Measurements from ENCODE around the gene PPP1R17.

PPP1R17 gene

GRCh38 chr7:31692871-31693270 lies 5.9 kb downstream of the PPP1R17 start:
- no peak overlapping the region for H3K4me3 ChIP-seq (ENCODE audit: low read depth, low read length)
- no peak for TF ChIP-seq CTCF (IDR thresholded peaks at IDR 0.05; ENCODE audit: low read depth, low read length, missing control alignments)
- DNase-seq (ENCODE audit: low read depth): no peak

- no peak overlapping the region for H3K4me3 ChIP-seq (ENCODE audit: low read depth, low read length)
- TF ChIP-seq CTCF (IDR thresholded peaks at IDR 0.05; ENCODE audit: low read depth, low read length, missing control alignments): no peak
- no peak for DNase-seq (ENCODE audit: low read depth)
Observed at GRCh38 chr7:31695859-31696614, 9.0 kb downstream of the PPP1R17 start.

DNA sequence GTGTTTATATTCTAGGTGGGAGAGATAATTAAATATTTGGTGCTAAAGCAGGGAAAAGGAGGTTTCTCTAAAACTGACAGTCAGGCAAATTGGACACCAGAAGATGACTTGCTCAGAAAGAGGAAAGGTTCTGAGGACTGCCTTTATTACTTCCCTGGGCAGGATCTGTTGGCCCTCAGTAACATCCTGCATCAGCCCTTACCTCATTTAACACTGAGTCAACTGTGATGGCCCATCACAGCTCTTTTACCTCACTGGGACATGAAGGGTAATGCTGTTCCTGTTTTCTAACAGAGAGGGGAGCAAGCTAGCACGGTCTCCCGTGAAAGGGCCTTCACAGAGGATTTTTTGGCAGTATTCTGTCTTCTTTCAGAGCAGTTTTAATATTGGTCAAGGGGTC lies 12.0 kb downstream of the PPP1R17 start:
- no peak for DNase-seq (ENCODE audit: low read depth)
- TF ChIP-seq CTCF (IDR thresholded peaks at IDR 0.05; ENCODE audit: low read depth, low read length, missing control alignments): no peak
- H3K4me3 ChIP-seq (ENCODE audit: low read depth, low read length): no peak overlapping the region

GRCh38 chr7:31702354-31702753 lies 15.3 kb downstream of the PPP1R17 start:
- no peak for DNase-seq (ENCODE audit: low read depth)
- no peak for TF ChIP-seq CTCF (IDR thresholded peaks at IDR 0.05; ENCODE audit: low read depth, low read length, missing control alignments)
- H3K4me3 ChIP-seq (ENCODE audit: low read depth, low read length): no peak overlapping the region

DNA sequence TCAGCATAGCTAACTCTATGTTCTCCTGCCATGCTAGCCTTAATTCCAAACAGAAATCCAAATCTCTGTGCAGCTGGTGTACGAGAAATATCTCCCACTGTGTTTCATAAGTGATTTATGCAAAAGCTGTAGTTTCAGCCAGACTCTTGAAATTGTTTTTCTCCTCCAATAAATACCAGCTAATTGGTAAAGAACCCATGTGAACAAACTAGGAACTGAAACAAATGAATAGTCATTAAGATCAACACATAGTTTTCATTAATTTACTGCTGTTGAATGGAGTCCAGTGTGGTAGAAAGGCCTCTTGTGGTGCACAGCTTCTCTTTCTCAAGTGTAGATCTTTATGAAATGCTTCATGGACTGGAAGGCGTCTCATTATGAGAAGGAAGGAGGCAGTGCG lies 18.4 kb downstream of the PPP1R17 start:
- H3K4me3 ChIP-seq (ENCODE audit: low read depth, low read length): no peak overlapping the region
- no peak for DNase-seq (ENCODE audit: low read depth)
- TF ChIP-seq CTCF (IDR thresholded peaks at IDR 0.05; ENCODE audit: low read depth, low read length, missing control alignments): no peak

DNA sequence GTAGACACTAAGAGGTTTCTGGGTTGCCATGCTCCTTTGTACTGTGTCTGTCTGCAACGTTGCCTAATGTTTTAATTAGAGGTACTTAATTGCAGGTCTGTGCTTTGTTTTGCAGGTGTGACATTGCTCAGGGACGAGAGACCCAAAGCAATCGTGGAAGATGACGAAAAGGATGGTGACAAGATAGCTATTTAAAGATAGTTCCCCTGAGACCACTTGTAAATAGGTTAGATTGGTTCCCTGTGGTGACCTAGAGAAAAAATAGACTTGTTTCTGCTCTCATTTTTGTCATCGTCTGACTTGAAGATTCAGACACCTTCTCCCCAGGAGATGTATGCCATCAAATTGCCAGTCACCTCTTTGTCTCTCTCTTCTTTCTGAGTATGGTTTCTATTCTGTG lies 20.1 kb downstream of the PPP1R17 start:
- no peak for DNase-seq (ENCODE audit: low read depth)
- TF ChIP-seq CTCF (IDR thresholded peaks at IDR 0.05; ENCODE audit: low read depth, low read length, missing control alignments): no peak
- no peak overlapping the region for H3K4me3 ChIP-seq (ENCODE audit: low read depth, low read length)

DNA sequence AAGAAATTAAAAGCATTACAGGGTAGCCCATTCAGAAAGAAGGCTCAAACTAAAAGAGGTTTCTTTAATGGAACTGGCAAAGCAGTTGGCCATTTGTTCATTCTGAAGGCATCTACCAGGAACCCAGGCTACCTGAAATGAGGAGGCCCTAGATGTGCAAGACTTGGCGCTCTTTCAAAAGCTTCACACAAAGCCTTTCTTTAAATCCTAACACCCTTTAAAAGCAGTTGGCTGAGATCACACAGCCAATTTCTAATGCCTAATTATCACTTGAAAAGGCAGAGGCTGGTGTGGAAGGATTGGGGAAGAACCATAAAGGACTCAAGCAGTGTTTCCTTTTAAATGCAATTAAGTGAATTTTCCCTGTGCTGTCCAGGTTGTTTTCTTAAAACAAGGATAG lies 23.2 kb downstream of the PPP1R17 start:
- H3K4me3 ChIP-seq (ENCODE audit: low read depth, low read length): no peak overlapping the region
- no peak for TF ChIP-seq CTCF (IDR thresholded peaks at IDR 0.05; ENCODE audit: low read depth, low read length, missing control alignments)
- DNase-seq (ENCODE audit: low read depth): no peak
